ENCODE results near the gene CCDC181.

GRCh38 chr1:169367686-169368405, 59.4 kb downstream of the CCDC181 start, which contains the start of the genes BLZF1 and NME7:
- no peak for TF ChIP-seq TARDBP (IDR thresholded peaks at IDR 0.05)
- TF ChIP-seq ZNF384 (IDR thresholded peaks at IDR 0.05): no peak
- TF ChIP-seq ELF4 (IDR thresholded peaks at IDR 0.05): no peak; the same call in none of the 2 replicates
- no peak for TF ChIP-seq SUZ12 (IDR thresholded peaks at IDR 0.05)
- TF ChIP-seq FOXK2 (IDR thresholded peaks at IDR 0.05): no peak
- TF ChIP-seq BHLHE40 (IDR thresholded peaks at IDR 0.05; ENCODE audit: borderline replicate concordance): no peak
- no peak for TF ChIP-seq SP1 (IDR thresholded peaks at IDR 0.05)
- no peak for TF ChIP-seq HDGF (IDR thresholded peaks at IDR 0.05; ENCODE audit: borderline replicate concordance)
- TF ChIP-seq FOXM1 (IDR thresholded peaks at IDR 0.05; ENCODE audit: borderline replicate concordance): no peak; the same call in 1 of the 2 replicates
- TF ChIP-seq CTBP1 (IDR thresholded peaks at IDR 0.05; ENCODE audit: borderline replicate concordance): no peak
- TF ChIP-seq PKNOX1 (IDR thresholded peaks at IDR 0.05): peak; percentile 89

Data from HEK293T (cell line).